ENCODE data around the gene LAX1. TPM values are rescaled to one million over a fixed set of nuclear protein-coding genes. Genes with fewer than 3 reads are reported as not detected.

LAX1 gene
- total RNA-seq, 6 experiments from 2014 or later, result not detected

DNA sequence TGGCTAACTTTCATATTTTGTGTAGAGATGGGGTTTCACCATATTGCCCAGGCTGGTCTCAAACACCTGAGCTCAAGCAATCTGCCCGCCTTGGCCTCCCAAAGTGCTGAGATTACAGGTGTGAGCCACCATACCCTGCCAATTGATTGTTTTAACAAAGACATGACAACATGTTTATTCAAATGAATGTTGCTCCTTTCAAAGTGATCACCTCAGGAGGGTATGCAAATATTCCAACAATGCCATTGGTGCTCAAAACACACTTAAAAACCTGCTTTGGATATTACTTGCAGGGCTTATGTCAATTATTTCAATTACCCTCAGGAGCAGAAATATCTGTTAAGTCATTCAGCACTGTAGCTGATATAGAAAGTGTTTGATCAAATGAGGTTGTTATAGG is 7.9 kb downstream of the LAX1 start:
- TF ChIP-seq, protein P1, sequence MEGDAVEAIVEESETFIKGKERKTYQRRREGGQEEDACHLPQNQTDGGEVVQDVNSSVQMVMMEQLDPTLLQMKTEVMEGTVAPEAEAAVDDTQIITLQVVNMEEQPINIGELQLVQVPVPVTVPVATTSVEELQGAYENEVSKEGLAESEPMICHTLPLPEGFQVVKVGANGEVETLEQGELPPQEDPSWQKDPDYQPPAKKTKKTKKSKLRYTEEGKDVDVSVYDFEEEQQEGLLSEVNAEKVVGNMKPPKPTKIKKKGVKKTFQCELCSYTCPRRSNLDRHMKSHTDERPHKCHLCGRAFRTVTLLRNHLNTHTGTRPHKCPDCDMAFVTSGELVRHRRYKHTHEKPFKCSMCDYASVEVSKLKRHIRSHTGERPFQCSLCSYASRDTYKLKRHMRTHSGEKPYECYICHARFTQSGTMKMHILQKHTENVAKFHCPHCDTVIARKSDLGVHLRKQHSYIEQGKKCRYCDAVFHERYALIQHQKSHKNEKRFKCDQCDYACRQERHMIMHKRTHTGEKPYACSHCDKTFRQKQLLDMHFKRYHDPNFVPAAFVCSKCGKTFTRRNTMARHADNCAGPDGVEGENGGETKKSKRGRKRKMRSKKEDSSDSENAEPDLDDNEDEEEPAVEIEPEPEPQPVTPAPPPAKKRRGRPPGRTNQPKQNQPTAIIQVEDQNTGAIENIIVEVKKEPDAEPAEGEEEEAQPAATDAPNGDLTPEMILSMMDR (IDR thresholded peaks at IDR 0.05), result no peak
- no peaks in the 10 kb centered on the region for H3K36me3 Mint-ChIP-seq (ENCODE audit: low read depth)
- no peaks in the 10 kb centered on the region for H3K9me3 Mint-ChIP-seq
- peaks cover 16% of the 10 kb centered on the region for H3K4me1 Mint-ChIP-seq (ENCODE audit: low read depth)
- H3K27ac Mint-ChIP-seq, result no peak overlapping the region
- H3K27me3 Mint-ChIP-seq (ENCODE audit: insufficient read depth), result peaks cover 18% of the 10 kb centered on the region
- DNase-seq, result no peak
- H3K4me3 Mint-ChIP-seq, result no peak overlapping the region

DNA sequence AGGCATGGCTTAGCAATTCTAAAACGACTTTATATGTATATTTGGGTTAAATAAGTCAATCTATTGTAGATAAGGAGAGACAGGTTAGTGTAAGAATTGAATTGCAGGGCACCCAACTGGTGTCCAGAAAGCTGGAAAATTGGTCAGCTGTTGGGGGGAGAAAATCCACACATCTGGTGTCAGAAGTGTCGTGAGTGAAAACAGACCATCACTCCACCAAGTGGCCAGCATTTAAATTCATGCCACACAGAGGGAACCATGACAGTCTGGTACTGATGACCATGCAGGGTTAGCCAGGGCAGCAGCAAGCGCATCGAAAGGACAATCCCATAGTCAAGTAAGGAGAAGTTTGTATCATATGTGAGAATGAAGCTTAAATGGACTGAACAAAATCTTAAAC is 11.7 kb downstream of the LAX1 start:
- no peak overlapping the region for H3K4me3 Mint-ChIP-seq
- no peaks in the 10 kb centered on the region for H3K4me1 Mint-ChIP-seq (ENCODE audit: low read depth)
- no peak overlapping the region for H3K27ac Mint-ChIP-seq
- TF ChIP-seq, protein P1 (IDR thresholded peaks at IDR 0.05), result peak; percentile 11; the same call in 1 of the 2 replicates
- H3K9me3 Mint-ChIP-seq, result no peaks in the 10 kb centered on the region
- peaks cover 12% of the 10 kb centered on the region for H3K27me3 Mint-ChIP-seq (ENCODE audit: insufficient read depth)
- DNase-seq, result no peak
- no peaks in the 10 kb centered on the region for H3K36me3 Mint-ChIP-seq (ENCODE audit: low read depth)

DNA sequence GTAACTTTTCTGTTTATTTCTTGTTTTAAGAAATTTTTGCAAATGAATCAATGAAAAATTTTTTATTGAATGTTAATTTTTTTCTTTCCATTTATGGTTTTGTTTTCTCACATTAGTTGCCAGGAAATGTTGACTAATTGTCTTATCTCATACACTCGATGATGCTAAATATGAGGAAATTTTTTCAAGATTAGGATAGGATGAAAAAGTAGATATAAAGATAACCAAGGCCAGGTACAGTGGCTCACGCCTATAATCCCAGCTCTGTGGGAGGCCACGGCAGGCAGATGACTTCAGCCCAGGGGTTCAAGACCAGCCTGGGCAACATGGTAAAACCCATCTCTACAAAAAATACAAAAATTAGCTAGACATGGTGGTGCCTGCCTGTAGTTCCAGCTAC is 12.6 kb downstream of the LAX1 start:
- H3K36me3 Mint-ChIP-seq (ENCODE audit: low read depth), result no peaks in the 10 kb centered on the region
- DNase-seq, result no peak
- no peaks in the 10 kb centered on the region for H3K9me3 Mint-ChIP-seq
- TF ChIP-seq, protein P1 (IDR thresholded peaks at IDR 0.05), result no peak
- peaks cover 6% of the 10 kb centered on the region for H3K27me3 Mint-ChIP-seq (ENCODE audit: insufficient read depth)
- H3K27ac Mint-ChIP-seq, result no peak overlapping the region
- no peak overlapping the region for H3K4me3 Mint-ChIP-seq
- H3K4me1 Mint-ChIP-seq (ENCODE audit: low read depth), result no peaks in the 10 kb centered on the region

DNA sequence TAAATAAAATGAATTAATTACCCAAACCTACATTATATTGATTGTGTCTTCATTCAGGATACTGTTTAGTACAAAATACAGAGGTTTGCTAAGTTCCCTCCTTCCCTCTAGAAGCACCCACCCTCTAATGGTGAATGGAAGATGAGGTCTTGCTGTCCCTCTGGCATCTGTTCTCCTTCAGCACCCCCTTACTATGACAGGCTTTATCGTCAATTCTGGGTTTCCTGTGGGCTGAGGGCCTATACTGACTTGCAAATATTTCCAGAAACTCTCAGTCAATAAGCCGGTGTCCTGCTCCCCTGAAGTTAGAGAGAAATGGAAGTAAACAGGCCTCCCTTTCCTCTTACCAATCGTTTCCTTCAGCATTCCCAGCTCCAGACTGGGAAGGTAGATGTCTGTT is 13.2 kb downstream of the LAX1 start:
- TF ChIP-seq, protein P1 (IDR thresholded peaks at IDR 0.05), result no peak
- no peak for DNase-seq
- H3K9me3 Mint-ChIP-seq, result no peaks in the 10 kb centered on the region
- no peaks in the 10 kb centered on the region for H3K4me1 Mint-ChIP-seq (ENCODE audit: low read depth)
- H3K36me3 Mint-ChIP-seq (ENCODE audit: low read depth), result no peaks in the 10 kb centered on the region
- H3K4me3 Mint-ChIP-seq, result no peak overlapping the region
- H3K27ac Mint-ChIP-seq, result no peak overlapping the region
- peaks cover 4% of the 10 kb centered on the region for H3K27me3 Mint-ChIP-seq (ENCODE audit: insufficient read depth)

DNA sequence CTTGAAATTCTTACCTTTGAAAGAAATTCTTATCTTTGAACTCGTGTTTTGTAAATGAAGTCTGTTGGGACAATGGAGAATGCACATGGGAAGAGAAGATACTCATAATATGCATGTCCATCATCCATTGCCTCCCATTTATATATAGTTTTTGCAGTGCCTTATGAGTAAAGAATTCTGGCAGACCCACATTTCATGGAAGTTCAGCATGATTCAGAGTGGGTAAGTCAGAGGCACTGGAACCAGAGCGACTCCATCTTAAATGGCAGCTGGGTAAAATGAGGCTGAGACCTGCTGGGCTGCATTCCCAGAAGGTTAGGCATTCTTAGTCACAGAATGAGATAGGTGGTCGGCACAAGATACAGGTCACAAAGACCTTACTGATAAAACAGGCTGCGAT is 13.8 kb downstream of the LAX1 start:
- DNase-seq, result no peak
- H3K27me3 Mint-ChIP-seq (ENCODE audit: insufficient read depth), result peaks cover 4% of the 10 kb centered on the region
- TF ChIP-seq, protein P1 (IDR thresholded peaks at IDR 0.05), result no peak
- no peak overlapping the region for H3K27ac Mint-ChIP-seq
- no peaks in the 10 kb centered on the region for H3K9me3 Mint-ChIP-seq
- no peaks in the 10 kb centered on the region for H3K4me1 Mint-ChIP-seq (ENCODE audit: low read depth)
- no peaks in the 10 kb centered on the region for H3K36me3 Mint-ChIP-seq (ENCODE audit: low read depth)
- H3K4me3 Mint-ChIP-seq, result no peak overlapping the region

DNA sequence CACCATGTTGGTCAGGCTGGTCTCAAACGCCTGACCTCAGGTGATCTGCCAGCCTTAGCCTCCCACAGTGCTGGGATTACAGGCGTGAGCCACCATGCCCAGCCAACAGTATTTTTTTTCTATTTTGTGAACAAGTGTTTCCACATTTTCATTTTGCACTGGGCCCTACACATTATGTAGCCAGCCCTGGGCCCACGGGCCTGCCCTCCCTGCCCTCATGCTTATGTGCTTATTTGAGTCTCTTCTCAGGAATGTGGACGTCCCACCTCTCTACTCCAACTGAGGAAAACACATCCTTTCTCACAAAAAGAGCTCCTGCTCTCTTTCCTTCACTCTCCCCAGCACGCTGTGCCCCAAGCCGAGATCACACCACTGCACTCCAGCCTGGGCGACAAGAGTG is 17.0 kb downstream of the LAX1 start:
- TF ChIP-seq, protein P1 (IDR thresholded peaks at IDR 0.05), result no peak
- DNase-seq, result no peak
- Mint-ChIP-seq H3K36me3 (ENCODE audit: low read depth) (peaks cover 4% of the 10 kb centered on the region), H3K4me3 (no peak overlapping the region), H3K4me1 (ENCODE audit: low read depth) (no peaks in the 10 kb centered on the region), H3K27me3 (ENCODE audit: insufficient read depth) (peaks cover 3% of the 10 kb centered on the region), H3K9me3 (no peaks in the 10 kb centered on the region), H3K27ac (no peak overlapping the region)

All from HFFc6 (cell line).